Peyer's patch (tissue), 4 donors: Measurements from ENCODE around the gene PRADC1. TPM values are rescaled to one million over a fixed set of nuclear protein-coding genes. Genes with fewer than 3 reads are reported as not detected.
"Not testable (repeated sequence)": the region's sequence is repeated elsewhere in the genome, so short reads cannot be mapped to it uniquely, and the experiment has no call there.

Experiments used
- DNase-seq, 3 donors: peaks; one replicate each; pipeline ENCODE4 v3.0.0-alpha.2; 2017 to 2019
- H3K27ac ChIP-seq, 4 donors: fragments of 200-600 bp; sonication (generic); one replicate each; pipeline ENCODE4 v1.5.1; 2016 to 2019
- H3K27me3 ChIP-seq, 2 donors: fragments of 200-600 bp; sonication (generic); one replicate each; pipeline ENCODE4 v1.5.1; 2019
- H3K36me3 ChIP-seq, 3 donors: fragments of 200-600 bp; sonication (generic); one replicate each; pipeline ENCODE4 v1.5.1; 2016 to 2019
- H3K4me1 ChIP-seq, 4 donors: fragments of 200-600 bp; sonication (generic); one replicate each; pipeline ENCODE4 v1.5.1; 2016 to 2019
- H3K4me3 ChIP-seq, 4 donors: fragments of 200-600 bp; sonication (generic); 1 replicate in 3 of 4; 2 replicates in 1 of 4; pipeline ENCODE4 v1.5.1; 2016 to 2019; ENCODE audit warnings: mild to moderate bottlenecking in 1 of 4
- H3K9me3 ChIP-seq, 4 donors: fragments of 200-600 bp; sonication (generic); one replicate each; pipeline ENCODE4 v1.5.1; 2016 to 2019; ENCODE audit warnings: mild to moderate bottlenecking in 1 of 4
- CTCF ChIP-seq, 6 experiments: fragments of 450-650 bp in 4 of 6; fragments of 200-600 bp in 2 of 6; sonication (generic) in 1 of 6; IDR thresholded peaks; one replicate each; pipeline ENCODE4 v1.5.1; 2017 to 2019; ENCODE audit warnings: antibody characterized with exemption in 6 of 6, mild to moderate bottlenecking in 3 of 6, moderate library complexity in 1 of 6
- POLR2A ChIP-seq, 2 donors: fragments of 450-650 bp; IDR thresholded peaks; one replicate each; pipeline ENCODE4 v1.5.1; 2017; ENCODE audit warnings: antibody characterized with exemption in 2 of 2, mild to moderate bottlenecking in 2 of 2, moderate library complexity in 2 of 2
- total RNA-seq, 4 donors: library from RNA; depleted of rRNA; stranded (reverse); fragments of >200 nt; gene quantifications; one replicate each; pipeline ENCODE4 v1.1.0, GENCODE V29; 2016

The PRADC1 gene
- total RNA-seq, 4 donors from 2014 or later = 30.5 to 69.9 (median 41.4) TPM

GRCh38 chr2:73203055-73203681, 29.9 kb downstream of the PRADC1 start:
- no peak for DNase-seq
- no peaks in the 10 kb centered on the region for H3K36me3 ChIP-seq
- no peak for TF ChIP-seq POLR2A (IDR thresholded peaks at IDR 0.05)
- no peak for TF ChIP-seq CTCF (IDR thresholded peaks at IDR 0.05)
- H3K4me3 ChIP-seq = peak overlapping the region in 2 of 4 donors; percentile 32 to 35
- no peaks in the 10 kb centered on the region for H3K9me3 ChIP-seq
- H3K27ac ChIP-seq = no peak overlapping the region
- H3K4me1 ChIP-seq = peaks cover 0 to 14% (median 10%) of the 10 kb centered on the region in 4 donors
- peaks cover 0 to 16% of the 10 kb centered on the region in 2 donors for H3K27me3 ChIP-seq

- Histone ChIP-seq H3K4me1 (peaks cover 0 to 14% (median 10%) of the 10 kb centered on the region in 4 donors), H3K9me3 (no peaks in the 10 kb centered on the region), H3K27ac (no peak within 1 kb of the TSS), H3K4me3 (peak within 1 kb of the TSS in 3 of 4 donors; percentile 14 to 35 (median 32)), H3K27me3 (peaks cover 0 to 16% of the 10 kb centered on the region in 2 donors), H3K36me3 (no peaks in the 10 kb centered on the region)
- no peak for TF ChIP-seq CTCF (IDR thresholded peaks at IDR 0.05)
- TF ChIP-seq POLR2A (IDR thresholded peaks at IDR 0.05) = no peak
- no peak for DNase-seq
Observed at GRCh38 chr2:73202156-73203054, 30.6 kb downstream of the PRADC1 start, which contains the start of gene NOTO. NOTO (plus strand) TSS chr2:73202574; CDS start chr2:73202667, 93 bp downstream.

GRCh38 chr2:73200281-73200680, 32.8 kb downstream of the PRADC1 start:
- peaks cover 0 to 16% of the 10 kb centered on the region in 2 donors for H3K27me3 ChIP-seq
- DNase-seq, H3K9me3 ChIP-seq, H3K36me3 ChIP-seq, H3K27ac ChIP-seq, H3K4me3 ChIP-seq: not testable (repeated sequence)
- peaks cover 0 to 14% (median 10%) of the 10 kb centered on the region in 4 donors for H3K4me1 ChIP-seq

- Histone ChIP-seq H3K9me3 (no peaks in the 10 kb centered on the region), H3K36me3 (no peaks in the 10 kb centered on the region), H3K27me3 (peaks cover 0 to 6% of the 10 kb centered on the region in 2 donors), H3K4me3 (no peak overlapping the region), H3K27ac (no peak overlapping the region), H3K4me1 (peaks cover 0 to 8% (median 5%) of the 10 kb centered on the region in 4 donors)
- DNase-seq = no peak
- no peak for TF ChIP-seq POLR2A (IDR thresholded peaks at IDR 0.05)
- TF ChIP-seq CTCF (IDR thresholded peaks at IDR 0.05) = no peak
Observed at GRCh38 chr2:73197579-73197978, 35.5 kb downstream of the PRADC1 start.

- Histone ChIP-seq H3K27me3 (no peaks in the 10 kb centered on the region), H3K36me3 (no peaks in the 10 kb centered on the region), H3K4me3 (no peak overlapping the region), H3K27ac (no peak overlapping the region), H3K4me1 (no peaks in the 10 kb centered on the region), H3K9me3 (no peaks in the 10 kb centered on the region)
- TF ChIP-seq POLR2A (IDR thresholded peaks at IDR 0.05) = no peak
- TF ChIP-seq CTCF (IDR thresholded peaks at IDR 0.05) = no peak
- no peak for DNase-seq
Observed at GRCh38 chr2:73187549-73187948, 45.5 kb downstream of the PRADC1 start.

GRCh38 chr2:73185965-73186364, 47.1 kb downstream of the PRADC1 start:
- Histone ChIP-seq H3K27ac (no peak overlapping the region), H3K27me3 (no peaks in the 10 kb centered on the region), H3K9me3 (no peaks in the 10 kb centered on the region), H3K36me3 (no peaks in the 10 kb centered on the region), H3K4me3 (no peak overlapping the region), H3K4me1 (no peaks in the 10 kb centered on the region)
- no peak for DNase-seq
- TF ChIP-seq CTCF (IDR thresholded peaks at IDR 0.05) (no peak), POLR2A (IDR thresholded peaks at IDR 0.05) (no peak)
